Activated naive CD4-positive, alpha-beta T cell treated with anti-CD3 and anti-CD28 coated beads, Interleukin-2, amount 10 ng/mL, durations not matched to agents 7 days and 5 days (primary cell): ENCODE results near the gene CSF2.
A peak's percentile ranks its signal among the peaks of the same experiment; 100 is the strongest.
"Not testable (repeated sequence)": the region's sequence is repeated elsewhere in the genome, so short reads cannot be mapped to it uniquely, and the experiment has no call there.

Experiments
- CTCF ChIA-PET: fragments of 350-600 bp; sonication (Branson Sonifier 250); formaldehyde crosslinking; loops from one replicate; lab custom pipeline; 2021; ENCODE audit warnings: antibody characterized with exemption; lab: Charles Lee
- DNase-seq: peaks from one replicate; pipeline ENCODE4 v3.0.0-alpha.2; 2020
- H3K27ac Mint-ChIP-seq: one replicate; pipeline ENCODE4 v1.8.0; 2021; ENCODE audit warnings: mild to moderate bottlenecking, moderate library complexity, mixed read lengths
- H3K27me3 Mint-ChIP-seq: one replicate; pipeline ENCODE4 v1.8.0; 2021; ENCODE audit warnings: mild to moderate bottlenecking, mixed read lengths
- H3K36me3 Mint-ChIP-seq: one replicate; pipeline ENCODE4 v1.8.0; 2021; ENCODE audit warnings: mixed read lengths
- H3K4me1 Mint-ChIP-seq: one replicate; pipeline ENCODE4 v1.8.0; 2021; ENCODE audit warnings: mixed read lengths
- H3K4me3 Mint-ChIP-seq: one replicate; pipeline ENCODE4 v1.8.0; 2021; ENCODE audit warnings: mild to moderate bottlenecking, moderate library complexity, mixed read lengths
- H3K9me3 Mint-ChIP-seq: one replicate; pipeline ENCODE4 v1.8.0; 2021; ENCODE audit warnings: mixed read lengths

Gene CSF2

GRCh38 chr5:132103969-132104391 is 30.4 kb downstream of the CSF2 start:
- peaks cover 4% of the 10 kb centered on the region for H3K27me3 Mint-ChIP-seq
- DNase-seq: peak; percentile 51
- H3K9me3 Mint-ChIP-seq: peaks cover 7% of the 10 kb centered on the region
- peaks cover 79% of the 10 kb centered on the region for H3K4me1 Mint-ChIP-seq
- peak overlapping the region; percentile 92 for H3K27ac Mint-ChIP-seq
- CTCF ChIA-PET: no interaction called here
- peak overlapping the region; percentile 16 for H3K4me3 Mint-ChIP-seq
- H3K36me3 Mint-ChIP-seq: peaks cover 17% of the 10 kb centered on the region

- CTCF ChIA-PET: no interaction called here
- H3K36me3 Mint-ChIP-seq: peaks cover 17% of the 10 kb centered on the region
- peak overlapping the region; percentile 3 for H3K4me3 Mint-ChIP-seq
- H3K27me3 Mint-ChIP-seq: peaks cover 4% of the 10 kb centered on the region
- H3K4me1 Mint-ChIP-seq: peaks cover 79% of the 10 kb centered on the region
- peaks cover 7% of the 10 kb centered on the region for H3K9me3 Mint-ChIP-seq
- H3K27ac Mint-ChIP-seq: peak overlapping the region; percentile 92
- no peak for DNase-seq
Observed at GRCh38 chr5:132104556-132104955, 31.0 kb downstream of the CSF2 start.

GRCh38 chr5:132105688-132106087 is 32.1 kb downstream of the CSF2 start:
- H3K36me3 Mint-ChIP-seq: peaks cover 18% of the 10 kb centered on the region
- no peak for DNase-seq
- CTCF ChIA-PET: no interaction called here
- peaks cover 7% of the 10 kb centered on the region for H3K9me3 Mint-ChIP-seq
- H3K27me3 Mint-ChIP-seq: peaks cover 4% of the 10 kb centered on the region
- no peak overlapping the region for H3K4me3 Mint-ChIP-seq
- no peak overlapping the region for H3K27ac Mint-ChIP-seq
- peaks cover 78% of the 10 kb centered on the region for H3K4me1 Mint-ChIP-seq

- Mint-ChIP-seq H3K36me3 (peaks cover 30% of the 10 kb centered on the region), H3K9me3 (peaks cover 18% of the 10 kb centered on the region), H3K4me1 (peaks cover 76% of the 10 kb centered on the region)
- CTCF ChIA-PET, H3K27me3 Mint-ChIP-seq, H3K27ac Mint-ChIP-seq, H3K4me3 Mint-ChIP-seq, DNase-seq: not testable (repeated sequence)
Observed at GRCh38 chr5:132108495-132108894, 34.9 kb downstream of the CSF2 start.

GRCh38 chr5:132108957-132109356 is 35.4 kb downstream of the CSF2 start:
- H3K27me3 Mint-ChIP-seq, H3K4me3 Mint-ChIP-seq, DNase-seq, CTCF ChIA-PET, H3K27ac Mint-ChIP-seq: not testable (repeated sequence)
- H3K4me1 Mint-ChIP-seq: peaks cover 76% of the 10 kb centered on the region
- H3K36me3 Mint-ChIP-seq: peaks cover 32% of the 10 kb centered on the region
- H3K9me3 Mint-ChIP-seq: peaks cover 22% of the 10 kb centered on the region

GRCh38 chr5:132109494-132110053 is 36.0 kb downstream of the CSF2 start:
- CTCF ChIA-PET: no interaction called here
- Mint-ChIP-seq H3K9me3 (peaks cover 24% of the 10 kb centered on the region), H3K27me3 (peaks cover 4% of the 10 kb centered on the region), H3K4me3 (no peak overlapping the region), H3K4me1 (peaks cover 76% of the 10 kb centered on the region), H3K36me3 (peaks cover 33% of the 10 kb centered on the region), H3K27ac (peak overlapping the region; percentile 49)
- no peak for DNase-seq

GRCh38 chr5:132110195-132110594 is 36.6 kb downstream of the CSF2 start:
- H3K4me1 Mint-ChIP-seq: peaks cover 76% of the 10 kb centered on the region
- H3K36me3 Mint-ChIP-seq: peaks cover 33% of the 10 kb centered on the region
- H3K27ac Mint-ChIP-seq: peak overlapping the region; percentile 60
- DNase-seq: no peak
- H3K9me3 Mint-ChIP-seq: peaks cover 24% of the 10 kb centered on the region
- H3K4me3 Mint-ChIP-seq: no peak overlapping the region
- CTCF ChIA-PET: no interaction called here
- H3K27me3 Mint-ChIP-seq: peaks cover 4% of the 10 kb centered on the region

GRCh38 chr5:132110930-132111329 is 37.3 kb downstream of the CSF2 start:
- peak overlapping the region; percentile 0 for H3K4me3 Mint-ChIP-seq
- peaks cover 76% of the 10 kb centered on the region for H3K4me1 Mint-ChIP-seq
- no peak for DNase-seq
- peaks cover 24% of the 10 kb centered on the region for H3K9me3 Mint-ChIP-seq
- peaks cover 27% of the 10 kb centered on the region for H3K36me3 Mint-ChIP-seq
- no peaks in the 10 kb centered on the region for H3K27me3 Mint-ChIP-seq
- CTCF ChIA-PET: no interaction called here
- peak overlapping the region; percentile 60 for H3K27ac Mint-ChIP-seq

GRCh38 chr5:132112111-132112510 is 38.5 kb downstream of the CSF2 start:
- peaks cover 24% of the 10 kb centered on the region for H3K9me3 Mint-ChIP-seq
- no peak overlapping the region for H3K27ac Mint-ChIP-seq
- DNase-seq: no peak
- H3K36me3 Mint-ChIP-seq: peaks cover 27% of the 10 kb centered on the region
- H3K4me1 Mint-ChIP-seq: peaks cover 77% of the 10 kb centered on the region
- H3K4me3 Mint-ChIP-seq: no peak overlapping the region
- CTCF ChIA-PET: interaction anchor here (1.3 kb wide), 1 partner anchor 35 kb away, joined by 4 read pairs; no protein-coding TSS in a partner anchor
- peaks cover 3% of the 10 kb centered on the region for H3K27me3 Mint-ChIP-seq

GRCh38 chr5:132114150-132115121 is 40.8 kb downstream of the CSF2 start:
- H3K36me3 Mint-ChIP-seq: peaks cover 16% of the 10 kb centered on the region
- CTCF ChIA-PET: interaction anchor here (1.6 kb wide), 1 partner anchor 66 kb away, joined by 3 read pairs; no protein-coding TSS in a partner anchor

GRCh38 chr5:132115375-132115774 is 41.8 kb downstream of the CSF2 start:
- no peak for DNase-seq
- Mint-ChIP-seq H3K4me3 (no peak overlapping the region), H3K4me1 (peaks cover 52% of the 10 kb centered on the region), H3K27me3 (peaks cover 3% of the 10 kb centered on the region), H3K27ac (no peak overlapping the region), H3K9me3 (peaks cover 17% of the 10 kb centered on the region), H3K36me3 (peaks cover 15% of the 10 kb centered on the region)
- CTCF ChIA-PET: interaction anchor here (0.6 kb wide), 1 partner anchor 110 kb away, joined by 3 read pairs; no protein-coding TSS in a partner anchor

More at GRCh38 chr5:132114150-132115121, 40.8 kb downstream of the CSF2 start:
- Mint-ChIP-seq H3K27me3 (peaks cover 3% of the 10 kb centered on the region), H3K4me3 (no peak overlapping the region), H3K27ac (no peak overlapping the region), H3K9me3 (peaks cover 17% of the 10 kb centered on the region), H3K4me1 (peaks cover 60% of the 10 kb centered on the region)
- no peak for DNase-seq

GRCh38 chr5:132116072-132116471 is 42.5 kb downstream of the CSF2 start:
- H3K4me1 Mint-ChIP-seq: peaks cover 45% of the 10 kb centered on the region
- no peak overlapping the region for H3K4me3 Mint-ChIP-seq
- no peak overlapping the region for H3K27ac Mint-ChIP-seq
- peaks cover 3% of the 10 kb centered on the region for H3K27me3 Mint-ChIP-seq
- DNase-seq: no peak
- peaks cover 18% of the 10 kb centered on the region for H3K9me3 Mint-ChIP-seq
- CTCF ChIA-PET: interaction anchor here (0.6 kb wide), 1 partner anchor 541 kb away, joined by 3 read pairs; no protein-coding TSS in a partner anchor
- peaks cover 15% of the 10 kb centered on the region for H3K36me3 Mint-ChIP-seq

GRCh38 chr5:132116909-132117489 is 43.4 kb downstream of the CSF2 start:
- H3K27ac Mint-ChIP-seq: peak overlapping the region; percentile 78
- peak; percentile 72 for DNase-seq
- not testable (repeated sequence) for H3K4me3 Mint-ChIP-seq, H3K27me3 Mint-ChIP-seq
- CTCF ChIA-PET: interaction anchor here (0.6 kb wide), 1 partner anchor 542 kb away, joined by 3 read pairs; no protein-coding TSS in a partner anchor
- H3K4me1 Mint-ChIP-seq: peaks cover 35% of the 10 kb centered on the region
- H3K9me3 Mint-ChIP-seq: peaks cover 21% of the 10 kb centered on the region
- H3K36me3 Mint-ChIP-seq: peaks cover 19% of the 10 kb centered on the region

- not testable (repeated sequence) for H3K4me1 Mint-ChIP-seq, H3K4me3 Mint-ChIP-seq, H3K36me3 Mint-ChIP-seq, H3K27ac Mint-ChIP-seq, DNase-seq
- Mint-ChIP-seq H3K9me3 (peaks cover 11% of the 10 kb centered on the region), H3K27me3 (peaks cover 21% of the 10 kb centered on the region)
- CTCF ChIA-PET: interaction anchor here (0.7 kb wide), 1 partner anchor 93 kb away, joined by 3 read pairs; no protein-coding TSS in a partner anchor
Observed at GRCh38 chr5:132120717-132121116, 47.1 kb downstream of the CSF2 start.
